H1 (cell line): ENCODE results near the gene SLC39A11.

Experiments used
- HDAC2 ChIP-seq, 2 experiments: fragments of 300-600 bp in 1 of 2; sonication (generic) in 1 of 2; IDR thresholded peaks; 2 replicates each; pipeline ENCODE4 v1.6.1; 2011 to 2012; ENCODE audit warnings: low read depth in 2 of 2, low read length in 2 of 2, mild to moderate bottlenecking in 2 of 2, moderate library complexity in 2 of 2, borderline replicate concordance in 1 of 2, inconsistent platforms in 1 of 2
- POLR2AphosphoS5 ChIP-seq: IDR thresholded peaks from 2 replicates; pipeline ENCODE4 v1.6.1; 2011; ENCODE audit warnings: low read depth, low read length
- POU5F1 ChIP-seq: IDR thresholded peaks from 2 replicates; pipeline ENCODE4 v1.6.1; 2011; ENCODE audit warnings: low read depth, mild to moderate bottlenecking, low read length, moderate library complexity
- RAD21 ChIP-seq, 2 experiments: IDR thresholded peaks in 1 of 2; conservative IDR thresholded peaks in 1 of 2; 2 replicates each; pipeline ENCODE4 v1.6.1; 2011; ENCODE audit warnings: low read depth in 2 of 2, low read length in 2 of 2, improper control_type of control experiment in 1 of 2, inconsistent platforms in 1 of 2, mild to moderate bottlenecking in 1 of 2, moderate library complexity in 1 of 2
- RFX5 ChIP-seq: IDR thresholded peaks from 2 replicates; pipeline ENCODE4 v1.6.1; 2011; ENCODE audit warnings: low read depth, low read length, improper control_type of control experiment, borderline replicate concordance
- SUZ12 ChIP-seq: fragments of 200-600 bp; sonication (generic); IDR thresholded peaks from 2 replicates; pipeline ENCODE4 v1.6.1; 2012; ENCODE audit warnings: mild to moderate bottlenecking, inconsistent platforms, low read length, moderate library complexity, mixed read lengths

DNA sequence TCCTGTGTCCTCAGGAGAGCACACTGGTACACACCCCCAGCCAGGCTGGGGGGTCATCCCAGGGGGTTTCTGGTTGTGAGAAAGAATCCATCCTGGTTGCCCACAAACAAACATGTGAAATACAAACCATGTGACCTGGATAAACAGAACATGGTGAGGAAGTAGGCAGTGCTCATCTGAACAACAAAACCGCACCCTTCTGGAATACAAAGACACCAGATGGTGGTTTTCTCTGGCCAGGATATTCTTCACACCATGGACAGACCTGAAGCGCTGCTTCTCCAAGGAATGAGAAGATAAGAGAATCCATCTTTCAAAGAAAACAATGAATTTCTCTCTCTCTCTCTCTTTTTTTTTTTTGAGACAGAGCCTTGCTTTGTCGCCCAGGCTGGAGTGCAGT, 302.3 kb downstream of the SLC39A11 start:
- TF ChIP-seq POLR2AphosphoS5, result no peak
- TF ChIP-seq POU5F1, result no peak
- TF ChIP-seq SUZ12, result no peak
- TF ChIP-seq RFX5, result no peak
- no peak for TF ChIP-seq HDAC2 (IDR thresholded peaks at IDR 0.05; ENCODE audit: borderline replicate concordance in 1 of 2, low read depth in 2 of 2, low read length in 2 of 2)
- no peak for TF ChIP-seq RAD21 (IDR thresholded peaks at IDR 0.05 in 1 of 2, conservative IDR thresholded peaks at IDR 0.05 in 1 of 2; ENCODE audit: low read depth in 2 of 2, low read length in 2 of 2)
